ES-I3 (cell line): ENCODE data around the gene SYTL1.

Experiments used
- H3K36me3 ChIP-seq: 2 replicates; pipeline ENCODE4 v1.6.1; 2013; ENCODE audit warnings: mild to moderate bottlenecking, low read length, control low read depth, moderate library complexity; ENCODE audit not compliant: insufficient read depth
- H3K4me1 ChIP-seq: 2 replicates; pipeline ENCODE4 v1.6.1; 2013; ENCODE audit warnings: mild to moderate bottlenecking, control low read depth, low read length; ENCODE audit not compliant: insufficient read depth
- H3K9ac ChIP-seq: 2 replicates; pipeline ENCODE4 v1.6.1; 2013; ENCODE audit warnings: low read depth, mild to moderate bottlenecking, low read length, moderate library complexity
- H3K9me3 ChIP-seq: 2 replicates; pipeline ENCODE4 v1.6.1; 2013; ENCODE audit warnings: mild to moderate bottlenecking, low read length, moderate library complexity; ENCODE audit not compliant: control insufficient read depth, insufficient read depth

Gene SYTL1

DNA sequence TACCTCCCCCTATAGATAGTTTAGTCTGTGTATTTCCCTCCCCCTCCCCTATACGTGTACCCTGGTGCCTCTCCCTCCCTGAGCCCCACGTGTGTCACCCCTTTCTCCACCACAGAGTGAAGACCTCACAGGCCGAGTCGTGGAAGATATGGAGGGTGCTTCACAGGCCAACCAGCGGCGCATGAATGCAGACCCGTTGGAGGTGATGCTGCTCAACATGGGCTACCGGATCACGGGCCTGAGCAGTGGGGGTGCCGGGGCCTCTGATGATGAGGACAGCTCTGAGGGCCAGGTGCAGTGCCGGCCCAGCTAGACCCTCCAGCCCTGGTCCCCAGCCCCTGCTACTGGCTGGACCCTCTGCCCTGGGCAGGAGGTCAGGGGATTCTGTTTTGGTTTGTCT, 35.8 kb upstream of the SYTL1 start:
- Histone ChIP-seq H3K9me3 (no peaks in the 10 kb centered on the region), H3K9ac (no peak overlapping the region), H3K36me3 (no peaks in the 10 kb centered on the region), H3K4me1 (peaks cover 24% of the 10 kb centered on the region)

DNA sequence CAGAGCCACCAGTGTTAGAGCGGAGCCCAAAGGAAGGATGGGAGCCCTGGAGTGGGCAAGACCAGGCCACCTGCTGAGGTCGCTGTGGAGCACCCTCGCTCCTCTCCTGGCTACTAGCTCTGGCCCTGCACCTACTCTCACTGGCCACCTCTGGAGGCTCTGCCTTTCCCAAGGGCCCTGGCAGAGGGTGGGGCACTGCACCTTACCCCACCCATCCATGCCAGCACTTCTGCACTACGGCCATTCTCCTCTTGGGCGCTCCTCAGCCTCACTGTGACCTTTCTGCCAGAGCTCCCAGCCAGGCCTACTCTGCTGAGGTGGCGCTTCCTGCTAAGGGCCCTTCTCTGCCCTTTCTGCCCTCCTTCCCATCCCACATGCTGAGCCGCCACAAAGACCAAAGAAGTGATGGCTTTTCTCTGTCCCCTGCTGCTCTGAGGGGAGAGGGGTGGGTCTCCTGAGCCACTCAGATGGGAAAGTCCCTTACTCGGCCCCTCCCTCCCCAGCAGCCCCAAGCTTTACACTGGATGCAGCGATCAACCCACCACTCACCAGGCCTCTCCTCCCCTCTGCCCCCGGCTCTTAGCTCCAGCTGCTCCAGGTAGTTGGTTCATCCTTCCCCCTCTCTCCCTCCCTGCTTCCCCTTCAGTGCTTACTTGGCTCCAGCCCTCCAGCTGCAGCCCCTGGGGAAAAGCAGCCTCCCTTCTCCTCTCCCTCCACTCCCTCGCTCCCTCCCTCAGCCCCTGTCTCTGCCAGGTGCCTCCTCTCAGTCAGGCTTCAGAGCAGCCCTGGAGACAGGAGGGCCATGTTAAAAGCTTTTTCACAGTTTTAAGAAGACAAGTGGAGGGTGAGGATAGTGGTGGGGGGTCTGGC, 34.7 kb upstream of the SYTL1 start:
- Histone ChIP-seq H3K9ac (peak overlapping the region; percentile 28), H3K9me3 (no peaks in the 10 kb centered on the region), H3K36me3 (no peaks in the 10 kb centered on the region), H3K4me1 (peaks cover 14% of the 10 kb centered on the region)

DNA sequence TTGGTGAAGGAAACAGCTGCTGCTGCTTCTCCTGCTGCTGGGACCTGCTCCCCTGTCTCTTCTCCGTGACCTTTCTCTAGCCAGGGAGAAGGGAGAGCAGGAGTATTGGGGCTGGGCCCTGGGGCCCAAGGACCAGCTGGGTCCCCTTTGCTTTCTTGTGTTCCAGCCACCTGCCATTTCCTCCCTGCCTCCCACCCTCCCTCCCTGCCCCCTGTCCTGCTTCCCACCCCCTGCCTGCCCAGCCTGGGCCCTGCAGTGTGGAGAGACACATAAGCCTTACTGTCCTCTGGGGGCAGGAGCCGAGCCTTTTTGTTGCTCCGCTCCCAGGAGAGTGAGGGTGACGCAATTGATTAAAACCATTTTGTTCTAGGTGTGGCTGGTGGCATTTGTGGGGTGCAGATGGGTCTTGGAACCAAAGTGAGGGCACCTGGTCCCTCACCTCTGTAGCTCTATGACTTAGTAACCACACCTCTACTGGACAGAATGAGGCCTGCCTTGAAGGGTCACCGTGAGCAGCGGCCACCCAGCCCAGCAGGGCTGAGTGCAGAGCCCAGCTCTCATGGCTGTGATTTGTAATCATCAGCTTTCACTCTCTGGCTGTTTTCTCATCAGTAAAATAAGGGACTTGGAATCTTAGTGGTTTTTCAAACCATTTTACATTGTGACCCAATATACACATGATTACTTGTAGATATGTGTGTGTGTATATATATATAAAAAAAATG, 33.8 kb upstream of the SYTL1 start:
- Histone ChIP-seq H3K9me3 (no peaks in the 10 kb centered on the region), H3K36me3 (no peaks in the 10 kb centered on the region), H3K9ac (peak overlapping the region; percentile 28; the same call in 1 of the 2 replicates), H3K4me1 (peaks cover 14% of the 10 kb centered on the region)

DNA sequence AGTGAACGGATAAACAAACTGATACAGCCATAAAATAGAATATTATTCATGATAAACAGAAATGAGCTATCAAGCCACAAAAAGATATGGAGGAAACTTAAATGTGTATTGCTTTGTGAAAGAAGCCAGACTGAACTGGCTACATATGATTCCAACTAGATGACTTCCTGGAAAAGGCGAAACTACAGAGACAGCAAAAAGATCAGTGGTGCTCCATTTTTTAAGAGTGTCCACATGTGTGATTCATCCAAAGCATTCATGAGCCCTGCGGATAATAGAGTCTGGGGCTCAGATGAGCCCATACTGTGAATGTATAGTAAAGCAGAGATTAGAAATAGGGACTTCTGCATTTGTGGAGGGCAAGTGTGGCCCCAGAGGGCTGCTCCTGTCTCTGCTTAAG, 27.7 kb upstream of the SYTL1 start:
- Histone ChIP-seq H3K9ac (no peak overlapping the region), H3K36me3 (no peaks in the 10 kb centered on the region), H3K9me3 (no peaks in the 10 kb centered on the region), H3K4me1 (peaks cover 9% of the 10 kb centered on the region)

DNA sequence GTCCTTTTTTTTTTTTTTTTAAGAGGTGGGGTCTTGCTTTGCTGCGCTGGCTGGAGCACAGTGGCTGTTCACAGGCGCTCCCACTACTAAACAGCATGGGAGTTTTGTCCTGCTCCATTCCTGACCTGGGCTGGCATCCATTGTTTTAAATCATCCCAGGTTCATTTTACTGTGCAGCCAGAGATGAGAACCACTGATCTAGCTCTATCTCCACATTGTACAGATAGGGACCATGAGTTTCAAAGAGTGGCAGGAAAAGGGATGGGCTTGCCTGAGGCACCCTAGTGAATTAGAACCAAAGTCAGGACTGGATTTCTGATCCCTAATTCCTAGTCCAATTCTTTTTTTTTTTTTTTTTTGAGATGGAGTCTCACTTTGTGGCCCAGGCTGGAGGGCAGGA, 27.1 kb upstream of the SYTL1 start:
- no peaks in the 10 kb centered on the region for H3K9me3 ChIP-seq
- no peak overlapping the region for H3K9ac ChIP-seq
- no peaks in the 10 kb centered on the region for H3K36me3 ChIP-seq
- peaks cover 9% of the 10 kb centered on the region for H3K4me1 ChIP-seq

DNA sequence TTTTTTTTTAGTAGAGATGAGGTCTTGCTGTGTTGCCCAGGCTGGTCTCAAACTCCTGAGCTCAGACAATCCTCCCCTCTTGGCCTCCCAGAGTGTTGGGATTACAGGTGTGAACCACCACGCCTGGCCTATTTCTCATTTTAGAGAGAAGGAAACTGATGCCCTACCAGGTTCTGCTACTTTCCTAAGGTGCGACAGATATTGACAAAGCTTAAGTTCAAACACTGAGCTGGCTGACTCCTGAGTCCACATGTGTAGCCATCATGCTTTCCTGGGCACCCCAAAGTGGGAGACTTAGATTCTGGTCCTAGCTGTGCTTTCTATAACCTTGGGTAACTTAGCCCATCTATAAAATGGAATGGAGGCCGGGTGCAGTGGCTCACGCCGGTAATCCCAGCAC, 25.0 kb upstream of the SYTL1 start:
- H3K9ac ChIP-seq = no peak overlapping the region
- no peaks in the 10 kb centered on the region for H3K36me3 ChIP-seq
- no peaks in the 10 kb centered on the region for H3K9me3 ChIP-seq
- peaks cover 9% of the 10 kb centered on the region for H3K4me1 ChIP-seq

DNA sequence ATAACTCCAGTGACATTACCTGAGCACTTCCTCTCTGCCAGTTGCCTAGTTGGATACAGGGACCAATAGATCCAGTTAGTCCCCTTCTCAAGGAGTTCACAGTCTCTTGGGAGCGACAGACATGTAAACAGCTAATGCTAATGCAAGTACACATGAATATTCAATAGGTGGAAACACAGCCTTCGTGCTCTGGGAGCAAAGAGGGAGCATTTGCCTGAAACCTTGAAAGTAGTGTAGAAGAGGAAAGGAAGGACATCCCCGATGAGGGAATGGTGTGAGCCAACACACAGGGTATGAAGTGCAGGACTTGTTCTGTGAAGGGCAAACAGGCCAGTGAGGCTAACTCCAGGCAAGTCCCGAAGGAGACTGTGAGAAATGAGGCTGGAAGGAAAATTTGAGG, 23.7 kb upstream of the SYTL1 start:
- Histone ChIP-seq H3K9me3 (no peaks in the 10 kb centered on the region), H3K4me1 (peaks cover 11% of the 10 kb centered on the region), H3K36me3 (no peaks in the 10 kb centered on the region), H3K9ac (no peak overlapping the region; the same call in 1 of the 2 replicates)

DNA sequence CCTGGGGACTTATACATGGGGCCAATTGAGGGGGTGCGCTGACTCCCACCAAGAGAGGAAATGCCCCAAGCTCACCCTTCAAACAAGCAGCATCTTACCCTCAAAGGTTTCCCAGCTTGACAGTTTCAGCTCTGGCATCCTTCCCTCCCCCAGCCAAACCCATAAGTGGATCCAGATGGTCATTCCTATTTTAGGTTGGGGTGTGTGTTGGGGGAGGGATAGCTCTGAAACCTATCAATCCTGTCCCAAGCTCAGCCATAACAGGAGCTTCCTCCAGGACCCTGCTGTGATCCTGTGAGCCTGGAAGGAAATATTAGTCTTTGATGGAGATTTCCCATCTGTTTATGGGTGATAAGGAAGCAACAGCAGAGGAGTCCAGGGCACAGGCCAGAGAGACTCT, 23.2 kb upstream of the SYTL1 start:
- no peaks in the 10 kb centered on the region for H3K36me3 ChIP-seq
- H3K4me1 ChIP-seq = peaks cover 13% of the 10 kb centered on the region
- H3K9me3 ChIP-seq = no peaks in the 10 kb centered on the region
- H3K9ac ChIP-seq = no peak overlapping the region; the same call in 1 of the 2 replicates

DNA sequence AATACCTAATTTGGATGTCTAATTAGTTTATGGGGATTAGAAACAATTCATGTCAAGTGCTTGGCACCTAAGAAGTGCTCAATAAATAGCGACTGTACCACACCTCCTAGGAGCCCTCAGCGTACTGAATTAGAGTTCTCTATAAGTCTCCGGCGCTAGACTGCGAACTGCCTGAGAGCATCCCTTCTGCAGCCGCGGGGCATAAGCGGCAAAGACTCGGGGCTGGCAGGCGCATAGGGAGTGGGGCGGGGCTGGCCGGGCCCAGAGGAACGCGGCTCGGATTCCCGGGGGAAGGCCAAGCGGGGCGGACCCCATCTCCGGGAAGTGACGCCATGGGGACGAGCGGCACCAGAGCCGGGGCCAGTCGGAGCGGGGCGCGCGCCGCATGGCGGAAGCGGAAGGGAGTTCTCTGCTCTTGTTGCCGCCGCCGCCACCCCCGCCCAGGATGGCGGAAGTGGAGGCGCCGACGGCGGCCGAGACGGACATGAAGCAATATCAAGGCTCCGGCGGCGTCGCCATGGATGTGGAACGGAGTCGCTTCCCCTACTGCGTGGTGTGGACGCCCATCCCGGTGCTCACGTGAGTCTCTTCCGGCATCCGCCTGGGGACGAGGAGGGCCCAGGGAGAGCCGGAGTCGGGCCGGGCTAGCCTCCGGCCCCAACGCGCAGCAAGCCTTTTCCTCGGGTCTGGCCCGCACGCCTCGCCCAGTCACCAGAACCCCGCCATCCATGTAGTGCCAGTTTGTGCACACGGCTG, 19.8 kb upstream of the SYTL1 start, which contains the start of gene TMEM222:
TSS of gene TMEM222 (plus strand) at position 351 of the 756 bp plus-strand sequence. CDS start at position 386, 35 bp downstream.
- Histone ChIP-seq H3K36me3 (peaks cover 4% of the 10 kb centered on the region; the same call in 1 of the 2 replicates), H3K9ac (peak within 1 kb of the TSS; percentile 87), H3K9me3 (no peaks in the 10 kb centered on the region), H3K4me1 (peaks cover 13% of the 10 kb centered on the region)

DNA sequence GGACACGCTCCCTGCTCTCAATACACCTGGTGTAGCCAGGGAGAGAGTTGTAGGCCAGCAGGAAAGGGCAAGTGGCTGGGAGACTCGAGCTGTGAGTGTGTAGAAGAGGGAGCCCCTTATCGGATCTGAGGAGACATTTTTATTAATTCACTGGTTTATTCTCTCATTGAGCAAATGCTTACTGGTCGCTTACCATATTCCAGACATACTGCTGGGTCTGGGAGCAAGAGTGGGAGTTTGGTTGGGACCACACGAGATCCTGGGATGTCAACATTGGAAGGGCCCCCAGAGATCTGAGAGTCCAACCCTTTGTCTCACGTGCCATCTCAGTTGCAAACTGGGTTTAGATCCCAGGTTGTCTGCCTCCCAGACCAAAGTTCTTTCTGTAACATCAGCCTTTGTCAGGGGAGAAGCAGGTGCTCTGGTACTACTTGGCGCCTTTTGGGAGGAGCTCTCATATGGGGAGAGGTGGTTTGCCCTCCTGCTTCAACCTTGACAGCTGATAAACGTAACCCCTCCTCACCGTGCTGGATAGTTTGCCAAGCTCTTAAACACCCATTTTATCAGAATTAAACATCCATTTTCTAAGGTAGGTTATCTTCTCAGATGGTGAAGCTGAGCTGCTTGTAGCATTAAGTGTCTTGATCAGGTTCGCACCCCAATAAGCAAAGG, 19.1 kb upstream of the SYTL1 start:
- peaks cover 4% of the 10 kb centered on the region; the same call in 1 of the 2 replicates for H3K36me3 ChIP-seq
- peak overlapping the region; percentile 87 for H3K9ac ChIP-seq
- H3K4me1 ChIP-seq = peaks cover 12% of the 10 kb centered on the region
- H3K9me3 ChIP-seq = no peaks in the 10 kb centered on the region

DNA sequence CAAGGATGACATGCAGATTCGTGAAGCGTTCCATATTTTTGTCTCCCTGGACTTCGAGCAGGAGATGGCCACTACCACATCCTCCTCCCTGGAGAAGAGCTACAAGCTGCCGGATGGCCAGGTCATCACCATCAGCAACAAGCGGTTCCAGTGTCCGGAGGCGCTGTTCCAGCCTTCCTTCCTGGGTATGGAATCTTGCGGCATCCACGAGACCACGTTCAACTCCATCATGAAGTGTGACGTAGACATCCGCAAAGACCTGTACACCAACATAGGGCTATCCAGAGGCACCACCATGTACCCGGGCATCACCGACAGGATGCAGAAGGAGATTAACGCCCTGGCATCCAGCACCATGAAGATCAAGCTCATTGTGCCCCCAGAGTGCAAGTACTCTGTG, 16.5 kb upstream of the SYTL1 start:
- Histone ChIP-seq H3K36me3 (peaks cover 4% of the 10 kb centered on the region; the same call in 1 of the 2 replicates), H3K9me3 (no peaks in the 10 kb centered on the region), H3K9ac (no peak overlapping the region), H3K4me1 (peaks cover 3% of the 10 kb centered on the region; the same call in 1 of the 2 replicates)

DNA sequence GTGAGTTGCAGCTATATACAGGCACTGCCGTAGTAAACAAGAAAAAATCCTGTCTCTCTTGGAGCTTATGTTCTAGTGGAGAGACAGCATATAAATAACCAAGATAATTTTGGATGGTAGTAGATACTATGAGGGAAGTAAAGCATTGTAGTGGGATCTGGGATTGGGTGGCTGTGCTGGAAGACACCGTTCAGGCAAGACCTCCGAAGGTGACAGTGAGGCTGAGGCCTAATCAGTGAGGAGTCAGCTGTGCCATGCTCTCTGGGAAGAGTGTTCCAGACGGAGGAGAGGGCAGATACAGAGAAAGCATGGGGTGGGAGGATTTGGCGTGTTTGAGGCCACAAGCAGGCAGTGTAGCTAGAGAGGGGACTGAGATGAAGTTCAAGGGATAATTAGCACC, 13.9 kb upstream of the SYTL1 start:
- H3K9me3 ChIP-seq = no peaks in the 10 kb centered on the region
- peaks cover 3% of the 10 kb centered on the region; the same call in 1 of the 2 replicates for H3K4me1 ChIP-seq
- no peak overlapping the region for H3K9ac ChIP-seq
- peaks cover 4% of the 10 kb centered on the region; the same call in 1 of the 2 replicates for H3K36me3 ChIP-seq

DNA sequence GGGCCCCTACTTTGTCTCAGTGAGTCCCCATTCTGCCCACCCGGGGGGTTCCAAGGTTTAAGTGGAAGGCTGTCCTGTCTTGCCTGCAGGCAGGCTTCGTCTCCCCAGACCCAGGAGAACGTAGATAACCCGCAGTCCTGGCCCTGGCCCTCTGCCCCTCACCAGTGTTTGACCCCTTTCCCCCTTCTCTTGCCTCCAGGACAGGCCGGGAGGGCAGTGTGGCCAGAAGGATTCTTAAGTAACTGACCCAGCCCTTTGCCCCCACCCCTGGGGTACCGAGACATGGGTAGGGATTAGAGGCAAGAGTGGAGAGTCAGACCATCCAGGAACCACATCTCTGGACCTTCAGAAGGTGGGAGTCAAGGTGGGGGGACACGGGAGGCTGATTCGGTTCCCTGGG, 11.0 kb upstream of the SYTL1 start:
- Histone ChIP-seq H3K9ac (no peak overlapping the region), H3K9me3 (no peaks in the 10 kb centered on the region), H3K4me1 (no peaks in the 10 kb centered on the region), H3K36me3 (peaks cover 3% of the 10 kb centered on the region; the same call in 1 of the 2 replicates)

DNA sequence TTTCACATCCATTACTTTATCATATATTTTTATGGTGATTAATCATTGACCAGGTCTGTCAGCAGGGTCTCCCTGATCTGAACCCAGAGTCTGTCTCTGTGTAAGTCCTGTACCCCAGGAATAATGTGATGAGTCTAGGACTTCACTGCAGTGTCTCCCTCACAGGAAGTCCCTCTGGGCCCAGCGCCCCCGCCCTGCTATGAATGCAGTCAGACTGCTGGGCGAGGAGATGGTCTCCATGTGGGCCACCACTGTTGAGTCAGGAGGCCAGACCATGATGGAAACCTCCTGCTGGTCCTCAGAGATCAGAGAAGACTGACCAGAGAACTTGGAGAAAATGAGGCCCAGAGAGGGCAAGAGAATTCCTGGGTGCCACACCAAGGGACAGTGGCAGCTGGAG, 10.4 kb upstream of the SYTL1 start:
- no peak overlapping the region for H3K9ac ChIP-seq
- H3K36me3 ChIP-seq = no peaks in the 10 kb centered on the region; the same call in 1 of the 2 replicates

More for the DNA sequence above, 10.4 kb upstream of the SYTL1 start:
- no peaks in the 10 kb centered on the region for H3K4me1 ChIP-seq
- H3K9me3 ChIP-seq = no peaks in the 10 kb centered on the region
